Fibroblast of pulmonary artery (primary cell): ENCODE results near the gene MAP4K4.

ENCODE experiments used
- DNase-seq: peaks from one replicate; pipeline ENCODE4 v3.0.0-alpha.2; 2010; ENCODE audit warnings: low read depth
- H3K4me3 ChIP-seq: replicated peaks from 2 replicates; pipeline ENCODE4 v1.5.1; 2011; ENCODE audit warnings: low read depth, mild to moderate bottlenecking, control low read depth, low read length, moderate library complexity
- CTCF ChIP-seq: IDR thresholded peaks from 2 replicates; pipeline ENCODE4 v1.5.1; 2011; ENCODE audit warnings: mild to moderate bottlenecking, control low read depth, low read length, inconsistent platforms; ENCODE audit errors: missing control alignments

The MAP4K4 gene

GRCh38 chr2:101728865-101729264, 31.4 kb downstream of the MAP4K4 start:
- H3K4me3 ChIP-seq: no peak overlapping the region
- DNase-seq: no peak
- no peak for TF ChIP-seq CTCF

- no peak for TF ChIP-seq CTCF
- no peak for DNase-seq
- no peak overlapping the region for H3K4me3 ChIP-seq
These were observed 32.1 kb downstream of the MAP4K4 start for GRCh38 chr2:101729521-101730190.

GRCh38 chr2:101731221-101732054, 33.9 kb downstream of the MAP4K4 start:
- DNase-seq: no peak
- TF ChIP-seq CTCF: no peak
- no peak overlapping the region for H3K4me3 ChIP-seq

- H3K4me3 ChIP-seq: no peak overlapping the region
- TF ChIP-seq CTCF: no peak
- DNase-seq: no peak
These were observed 34.7 kb downstream of the MAP4K4 start for GRCh38 chr2:101732199-101732598.

GRCh38 chr2:101732773-101733256, 35.3 kb downstream of the MAP4K4 start:
- no peak overlapping the region for H3K4me3 ChIP-seq
- no peak for TF ChIP-seq CTCF
- DNase-seq: no peak

GRCh38 chr2:101733257-101733993, 35.9 kb downstream of the MAP4K4 start:
- no peak for TF ChIP-seq CTCF
- DNase-seq: no peak
- H3K4me3 ChIP-seq: no peak overlapping the region
